Kidney (tissue), 14 donors: Measurements from ENCODE around the gene BACE2. TPM values are rescaled to one million over a fixed set of nuclear protein-coding genes. Genes with fewer than 3 reads are reported as not detected.

Experiments used
- DNase-seq, 5 donors: peaks; one replicate each; pipeline ENCODE4 v3.0.0-alpha.2; 2013 to 2020
- FAIRE-seq: peaks from 2 replicates; lab custom pipeline; 2012; peaks lifted over from hg19 to GRCh38; lab: Jason Lieb, UNC
- H3K27ac ChIP-seq, 2 donors: one replicate each; pipeline ENCODE4 v1.7.0; 2013; ENCODE audit warnings: low read depth in 2 of 2, low read length in 2 of 2, inconsistent platforms in 1 of 2
- H3K27me3 ChIP-seq: one replicate; pipeline ENCODE4 v1.7.1; 2013; ENCODE audit warnings: low read length, inconsistent platforms; ENCODE audit not compliant: control insufficient read depth, insufficient read depth
- H3K36me3 ChIP-seq, 3 donors: one replicate each; pipeline versions ENCODE4 v1.7.0 to v1.7.1; 2013; ENCODE audit warnings: low read length in 3 of 3, control low read depth in 1 of 3, inconsistent platforms in 1 of 3; ENCODE audit not compliant: insufficient read depth in 3 of 3, control insufficient read depth in 2 of 3
- H3K4me1 ChIP-seq, 3 donors: one replicate each; pipeline versions ENCODE4 v1.7.0 to v1.7.1; 2013; ENCODE audit warnings: low read length in 3 of 3, inconsistent platforms in 1 of 3, low read depth in 1 of 3; ENCODE audit not compliant: control insufficient read depth in 2 of 3, insufficient read depth in 2 of 3
- H3K4me3 ChIP-seq, 3 donors: one replicate each; pipeline versions ENCODE4 v1.7.0 to v1.8.1; 2013; ENCODE audit warnings: low read length in 3 of 3, control low read depth in 1 of 3, inconsistent platforms in 1 of 3
- H3K9ac ChIP-seq, 3 donors: one replicate each; pipeline versions ENCODE4 v1.7.0 to v1.7.1; 2013; ENCODE audit warnings: low read length in 3 of 3, control low read depth in 1 of 3, inconsistent platforms in 1 of 3
- H3K9me3 ChIP-seq, 3 donors: one replicate each; pipeline versions ENCODE4 v1.7.0 to v1.7.1; 2013; ENCODE audit warnings: low read length in 3 of 3, control low read depth in 1 of 3, inconsistent platforms in 1 of 3; ENCODE audit not compliant: control insufficient read depth in 2 of 3, insufficient read depth in 1 of 3
- intact Hi-C: fragments of 100-400 bp; cut with DNase I; formaldehyde crosslinking; loops from one replicate; pipeline ENCODE4 v1.11.1; 2022
- polyA plus RNA-seq: library from polyadenylated mRNA; stranded (reverse); fragments of 350-450 nt; fragmentation: Illumina TruSeq; extraction: RNeasy Lipid Tissue Mini Kit (QIAGEN cat#74804); gene quantifications from one replicate; pipeline ENCODE4 v1.2.3, GENCODE V29; 2014; ENCODE audit warnings: low read depth, low replicate concordance; ENCODE audit not compliant: insufficient read depth
- total RNA-seq: library from RNA; stranded (reverse); fragmentation: NEBNext Ultra II Directional; extraction: Animal tissue kit (Norgen Biotek cat#: 25700); gene quantifications from one replicate; pipeline ENCODE4 v1.2.1, GENCODE V29; 2021
- TF ChIP-seq, protein P1 (sequence below): IDR thresholded peaks from 3 replicates; pipeline ENCODE4 v1.5.1; 2012; ENCODE audit warnings: mild to moderate bottlenecking, moderate library complexity, borderline replicate concordance; ENCODE audit not compliant: insufficient read depth; ENCODE audit errors: extremely low read depth
- donor health status: control.
- donor health status: control.
- donor health status: control.
- donor health status: control.
- donor health status: control.
- donor health status: DM: yes; HTN: yes; CAD: no.
- donor health status: Normal renal cell carcinoma (clear cell type).

BACE2 gene
- total and polyA plus RNA-seq, 2 donors from 2014 or later: 55.5 to 65.7 TPM

- no peak overlapping the region for H3K27ac ChIP-seq
- H3K9me3 ChIP-seq: no peaks in the 10 kb centered on the region
- TF ChIP-seq, protein P1, sequence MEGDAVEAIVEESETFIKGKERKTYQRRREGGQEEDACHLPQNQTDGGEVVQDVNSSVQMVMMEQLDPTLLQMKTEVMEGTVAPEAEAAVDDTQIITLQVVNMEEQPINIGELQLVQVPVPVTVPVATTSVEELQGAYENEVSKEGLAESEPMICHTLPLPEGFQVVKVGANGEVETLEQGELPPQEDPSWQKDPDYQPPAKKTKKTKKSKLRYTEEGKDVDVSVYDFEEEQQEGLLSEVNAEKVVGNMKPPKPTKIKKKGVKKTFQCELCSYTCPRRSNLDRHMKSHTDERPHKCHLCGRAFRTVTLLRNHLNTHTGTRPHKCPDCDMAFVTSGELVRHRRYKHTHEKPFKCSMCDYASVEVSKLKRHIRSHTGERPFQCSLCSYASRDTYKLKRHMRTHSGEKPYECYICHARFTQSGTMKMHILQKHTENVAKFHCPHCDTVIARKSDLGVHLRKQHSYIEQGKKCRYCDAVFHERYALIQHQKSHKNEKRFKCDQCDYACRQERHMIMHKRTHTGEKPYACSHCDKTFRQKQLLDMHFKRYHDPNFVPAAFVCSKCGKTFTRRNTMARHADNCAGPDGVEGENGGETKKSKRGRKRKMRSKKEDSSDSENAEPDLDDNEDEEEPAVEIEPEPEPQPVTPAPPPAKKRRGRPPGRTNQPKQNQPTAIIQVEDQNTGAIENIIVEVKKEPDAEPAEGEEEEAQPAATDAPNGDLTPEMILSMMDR: no peak
- H3K4me1 ChIP-seq: no peaks in the 10 kb centered on the region
- no peak for DNase-seq
- intact Hi-C loops: no loop called here
- H3K36me3 ChIP-seq: no peaks in the 10 kb centered on the region
- no peak overlapping the region for H3K4me3 ChIP-seq
- H3K9ac ChIP-seq: no peak overlapping the region
- no peak for FAIRE-seq
- no peaks in the 10 kb centered on the region for H3K27me3 ChIP-seq
Observed at GRCh38 chr21:41201385-41201784, 33.4 kb downstream of the BACE2 start.

DNA sequence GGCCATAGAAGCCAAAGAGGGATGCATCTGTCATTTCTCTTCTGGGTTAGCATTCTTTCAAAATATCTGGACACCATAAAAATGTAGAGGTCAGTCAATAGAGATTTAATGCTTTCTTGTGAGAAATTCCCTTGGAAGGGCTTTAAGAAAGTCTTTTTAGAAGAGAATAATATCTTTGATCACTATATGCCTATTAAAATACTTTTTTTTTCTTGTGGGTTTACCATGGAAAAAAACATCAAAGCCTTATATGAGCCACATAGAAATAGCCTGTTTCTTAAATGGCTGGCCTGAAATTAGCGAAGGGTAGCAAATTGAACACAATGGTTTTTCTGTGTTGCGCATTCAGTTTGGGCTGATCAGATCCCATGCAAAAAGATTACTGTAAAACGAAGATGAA lies 36.8 kb downstream of the BACE2 start:
- TF ChIP-seq, protein P1: no peak
- H3K9me3 ChIP-seq: no peaks in the 10 kb centered on the region

GRCh38 chr21:41207401-41208375 lies 39.7 kb downstream of the BACE2 start:
- FAIRE-seq (no peak), DNase-seq (peak in 4 of 5 donors; percentile 25 to 90 (median 46))
- Histone ChIP-seq H3K36me3 (no peaks in the 10 kb centered on the region), H3K4me1 (peaks cover 0 to 7% (median 4%) of the 10 kb centered on the region in 3 donors), H3K27me3 (no peaks in the 10 kb centered on the region), H3K27ac (no peak overlapping the region), H3K9me3 (no peaks in the 10 kb centered on the region), H3K4me3 (no peak overlapping the region), H3K9ac (no peak overlapping the region)
- intact Hi-C loops: no loop called here
- TF ChIP-seq, protein P1: no peak

More for the DNA sequence above, 36.8 kb downstream of the BACE2 start:
- no peak overlapping the region for H3K9ac ChIP-seq
- no peak overlapping the region for H3K4me3 ChIP-seq
- intact Hi-C loops: no loop called here
- H3K36me3 ChIP-seq: no peaks in the 10 kb centered on the region
- no peak overlapping the region for H3K27ac ChIP-seq
- peaks cover 0 to 7% (median 2%) of the 10 kb centered on the region in 3 donors for H3K4me1 ChIP-seq
- FAIRE-seq (no peak), DNase-seq (no peak)
- H3K27me3 ChIP-seq: no peaks in the 10 kb centered on the region
